GM12878 (cell line): Measurements from ENCODE around the gene TPRX1. TPM values are rescaled to one million over a fixed set of nuclear protein-coding genes. Genes with fewer than 3 reads are reported as not detected.

Experiments
- ATF7 ChIP-seq: fragments of 450-650 bp; IDR thresholded peaks from 2 replicates; pipeline ENCODE4 v1.6.1; 2016; ENCODE audit warnings: low read depth, mild to moderate bottlenecking
- BCLAF1 ChIP-seq: fragments of 450-650 bp; IDR thresholded peaks from 2 replicates; pipeline ENCODE4 v1.6.1; 2017; ENCODE audit warnings: antibody characterized with exemption, mild to moderate bottlenecking, moderate library complexity
- CUX1 ChIP-seq: IDR thresholded peaks from 2 replicates; pipeline ENCODE4 v1.6.1; 2012; ENCODE audit warnings: improper control_type of control experiment, low read depth, low read length; ENCODE audit not compliant: insufficient replicate concordance
- IRF3 ChIP-seq: fragments of 450-650 bp; IDR thresholded peaks from 2 replicates; pipeline ENCODE4 v1.6.1; 2014; ENCODE audit warnings: mild to moderate bottlenecking
- MAX ChIP-seq: IDR thresholded peaks from 2 replicates; pipeline ENCODE4 v1.6.1; 2012; ENCODE audit warnings: low read depth, low read length, improper control_type of control experiment
- MTA3 ChIP-seq: IDR thresholded peaks from 2 replicates; pipeline ENCODE4 v1.6.1; 2012; ENCODE audit warnings: low read length, inconsistent platforms, borderline replicate concordance
- MYB ChIP-seq: fragments of 150-350 bp; IDR thresholded peaks from 2 replicates; pipeline ENCODE4 v1.6.1; 2014; ENCODE audit warnings: mild to moderate bottlenecking, low read depth, low read length, borderline replicate concordance
- NBN ChIP-seq: fragments of 450-650 bp; IDR thresholded peaks from 2 replicates; pipeline ENCODE4 v1.6.1; 2016
- PAX5 ChIP-seq: IDR thresholded peaks from 2 replicates; pipeline ENCODE4 v1.6.1; 2011; ENCODE audit warnings: low read depth, low read length, borderline replicate concordance
- POLR2AphosphoS2 ChIP-seq: IDR thresholded peaks from 2 replicates; pipeline ENCODE4 v1.6.1; 2011; ENCODE audit warnings: low read depth, mild to moderate bottlenecking, low read length, improper control_type of control experiment, moderate library complexity
- SIN3A ChIP-seq: IDR thresholded peaks from 2 replicates; pipeline ENCODE4 v1.6.1; 2012; ENCODE audit warnings: low read depth, low read length, improper control_type of control experiment
- STAT1 ChIP-seq: fragments of 450-650 bp; conservative IDR thresholded peaks from 2 replicates; pipeline ENCODE4 v1.6.1; 2014; ENCODE audit warnings: antibody characterized with exemption, mild to moderate bottlenecking
- TBL1XR1 ChIP-seq: IDR thresholded peaks from 2 replicates; pipeline ENCODE4 v1.6.1; 2012; ENCODE audit warnings: low read depth, low read length, improper control_type of control experiment
- TCF12 ChIP-seq: IDR thresholded peaks from 2 replicates; pipeline ENCODE4 v1.6.1; 2011; ENCODE audit warnings: low read depth, mild to moderate bottlenecking, low read length
- ZNF687 ChIP-seq: fragments of 450-650 bp; IDR thresholded peaks from 2 replicates; pipeline ENCODE4 v1.6.1; 2017; ENCODE audit warnings: mild to moderate bottlenecking, moderate library complexity
- polyA plus RNA-seq, 11 experiments: library from polyadenylated mRNA; depleted of rRNA in 4 of 11; unstranded in 6 of 11; stranded (reverse) in 5 of 11; fragments of >200 nt; fragmentation: Nextera tagmentation in 4 of 11; fragmentation: Illumina TruSeq in 1 of 11; extraction: Ambion mirVana in 4 of 11; extraction: Trizol in 1 of 11; gene quantifications; 1 replicate in 1 of 11; 2 replicates in 10 of 11; pipeline versions ENCODE4 v1.2.1 to v1.2.3, GENCODE V29; 2011 to 2016; ENCODE audit warnings: inconsistent platforms in 2 of 11, missing spikeins in 2 of 11, low read depth in 1 of 11
- total RNA-seq, 4 experiments: library from RNA; depleted of rRNA in 3 of 4; stranded (reverse); fragments of >200 nt in 3 of 4; fragmentation: Illumina TruSeq in 1 of 4; extraction: Trizol in 1 of 4; gene quantifications; 2 replicates each; pipeline versions ENCODE4 v1.2.1 to v1.2.3, GENCODE V29; 2013 to 2021

TPRX1 gene
- total and polyA plus RNA-seq, 10 of the 15 experiments (the other 5 are each of a cell fraction or from before 2014, with no cell fraction given) = not detected

- TF ChIP-seq IRF3 (peak; percentile 35; the same call in 1 of the 2 replicates), CUX1 (no peak), NBN (peak; percentile 95), ZNF687 (peak; percentile 67), BCLAF1 (peak; percentile 97), TCF12 (peak; percentile 49; the same call in 1 of the 2 replicates), MYB (no peak), MTA3 (no peak), POLR2AphosphoS2 (peak; percentile 96), SIN3A (peak; percentile 81), STAT1 (peak; percentile 98), MAX (peak; percentile 10), TBL1XR1 (peak; percentile 38; the same call in 1 of the 2 replicates), ATF7 (peak; percentile 100), PAX5 (peak; percentile 98)
Measured at GRCh38 chr19:47778049-47778953, 26.1 kb downstream of the TPRX1 start, which contains the start of gene SELENOW (continued).
